ENCODE data around the gene NEK2. TPM values are rescaled to one million over a fixed set of nuclear protein-coding genes. Genes with fewer than 3 reads are reported as not detected.
"Not testable (repeated sequence)": the region's sequence is repeated elsewhere in the genome, so short reads cannot be mapped to it uniquely, and the experiment has no call there.

NEK2 gene
- total RNA-seq, 4 donors from 2014 or later, result 17.7 TPM; not detected in 3

- intact Hi-C loops (cut with DNase I; ENCODE audit: low total_unique reads), result no loop called here
- no peak for TF ChIP-seq POLR2A (IDR thresholded peaks at IDR 0.05)
- TF ChIP-seq, protein P1, sequence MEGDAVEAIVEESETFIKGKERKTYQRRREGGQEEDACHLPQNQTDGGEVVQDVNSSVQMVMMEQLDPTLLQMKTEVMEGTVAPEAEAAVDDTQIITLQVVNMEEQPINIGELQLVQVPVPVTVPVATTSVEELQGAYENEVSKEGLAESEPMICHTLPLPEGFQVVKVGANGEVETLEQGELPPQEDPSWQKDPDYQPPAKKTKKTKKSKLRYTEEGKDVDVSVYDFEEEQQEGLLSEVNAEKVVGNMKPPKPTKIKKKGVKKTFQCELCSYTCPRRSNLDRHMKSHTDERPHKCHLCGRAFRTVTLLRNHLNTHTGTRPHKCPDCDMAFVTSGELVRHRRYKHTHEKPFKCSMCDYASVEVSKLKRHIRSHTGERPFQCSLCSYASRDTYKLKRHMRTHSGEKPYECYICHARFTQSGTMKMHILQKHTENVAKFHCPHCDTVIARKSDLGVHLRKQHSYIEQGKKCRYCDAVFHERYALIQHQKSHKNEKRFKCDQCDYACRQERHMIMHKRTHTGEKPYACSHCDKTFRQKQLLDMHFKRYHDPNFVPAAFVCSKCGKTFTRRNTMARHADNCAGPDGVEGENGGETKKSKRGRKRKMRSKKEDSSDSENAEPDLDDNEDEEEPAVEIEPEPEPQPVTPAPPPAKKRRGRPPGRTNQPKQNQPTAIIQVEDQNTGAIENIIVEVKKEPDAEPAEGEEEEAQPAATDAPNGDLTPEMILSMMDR (IDR thresholded peaks at IDR 0.05), result no peak
- Histone ChIP-seq H3K27me3 (no peaks in the 10 kb centered on the region), H3K27ac (no peak overlapping the region), H3K9me3 (no peaks in the 10 kb centered on the region), H3K4me3 (no peak overlapping the region), H3K4me1 (no peaks in the 10 kb centered on the region), H3K36me3 (no peaks in the 10 kb centered on the region)
- no peak for DNase-seq
Measured at GRCh38 chr1:211701733-211702132, 26.3 kb upstream of the NEK2 start.

GRCh38 chr1:211699059-211699458, 23.6 kb upstream of the NEK2 start:
- Histone ChIP-seq H3K9me3 (no peaks in the 10 kb centered on the region), H3K27me3 (no peaks in the 10 kb centered on the region), H3K4me3 (no peak overlapping the region), H3K4me1 (no peaks in the 10 kb centered on the region), H3K36me3 (no peaks in the 10 kb centered on the region), H3K27ac (no peak overlapping the region)
- DNase-seq, result no peak
- intact Hi-C loops (cut with DNase I; ENCODE audit: low total_unique reads), result no loop called here
- TF ChIP-seq, protein P1 (IDR thresholded peaks at IDR 0.05), result no peak
- TF ChIP-seq POLR2A (IDR thresholded peaks at IDR 0.05), result no peak

GRCh38 chr1:211698161-211699026, 23.0 kb upstream of the NEK2 start:
- H3K4me3 ChIP-seq, result no peak overlapping the region
- TF ChIP-seq, protein P1 (IDR thresholded peaks at IDR 0.05), result peak; percentile 40 to 59 (median 46)
- no peak for TF ChIP-seq POLR2A (IDR thresholded peaks at IDR 0.05)
- H3K27ac ChIP-seq, result no peak overlapping the region
- no peaks in the 10 kb centered on the region for H3K36me3 ChIP-seq
- H3K9me3 ChIP-seq, result no peaks in the 10 kb centered on the region
- intact Hi-C loops (cut with DNase I; ENCODE audit: low total_unique reads), result no loop called here
- H3K4me1 ChIP-seq, result no peaks in the 10 kb centered on the region
- peak; percentile 21 to 38 for DNase-seq
- no peaks in the 10 kb centered on the region for H3K27me3 ChIP-seq

- no peak for DNase-seq
- no peaks in the 10 kb centered on the region for H3K27me3 ChIP-seq
- TF ChIP-seq, protein P1 (IDR thresholded peaks at IDR 0.05), result no peak
- TF ChIP-seq POLR2A (IDR thresholded peaks at IDR 0.05), result no peak
- no peaks in the 10 kb centered on the region for H3K9me3 ChIP-seq
- no peaks in the 10 kb centered on the region for H3K4me1 ChIP-seq
- H3K4me3 ChIP-seq, result no peak overlapping the region
- H3K36me3 ChIP-seq, result no peaks in the 10 kb centered on the region
- no peak overlapping the region for H3K27ac ChIP-seq
- intact Hi-C loops (cut with DNase I; ENCODE audit: low total_unique reads), result no loop called here
Measured at GRCh38 chr1:211697356-211697755, 21.9 kb upstream of the NEK2 start.

DNA sequence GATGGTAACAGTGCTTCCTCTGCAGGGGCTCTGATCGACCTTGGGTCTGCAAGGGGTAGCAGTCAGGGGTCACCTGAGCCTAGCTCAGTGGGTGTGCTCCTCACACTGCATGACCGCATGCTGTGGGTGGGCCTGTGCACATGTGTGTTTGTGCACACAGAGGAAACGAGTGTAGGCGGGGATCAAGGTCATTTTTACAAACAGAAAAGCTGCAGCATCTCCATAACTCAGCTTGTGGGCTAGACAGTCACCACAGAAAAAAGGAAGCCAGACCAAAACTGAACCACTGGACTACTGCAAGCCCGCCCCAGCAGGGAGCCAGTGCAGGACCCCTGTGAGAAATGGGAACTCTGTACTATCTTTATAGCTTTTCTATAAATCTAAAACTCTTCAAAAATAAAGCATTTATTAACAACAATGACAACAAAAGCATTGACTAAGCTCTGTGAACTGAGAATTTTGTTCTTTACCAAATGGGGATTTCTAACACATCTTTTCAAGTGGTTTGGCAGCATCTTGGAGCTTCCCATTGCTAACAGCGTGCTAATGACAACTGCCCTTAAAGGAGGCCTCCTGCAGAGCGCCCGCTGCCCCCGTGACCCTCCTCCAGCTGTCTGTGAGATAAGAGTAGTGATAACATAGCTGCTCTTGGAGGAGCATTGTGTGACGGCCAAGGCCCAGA, 19.9 kb upstream of the NEK2 start:
- Histone ChIP-seq H3K4me3 (no peak overlapping the region), H3K36me3 (no peaks in the 10 kb centered on the region), H3K9me3 (no peaks in the 10 kb centered on the region), H3K27me3 (no peaks in the 10 kb centered on the region), H3K27ac (no peak overlapping the region), H3K4me1 (no peaks in the 10 kb centered on the region)
- TF ChIP-seq, protein P1 (IDR thresholded peaks at IDR 0.05), result no peak
- TF ChIP-seq POLR2A (IDR thresholded peaks at IDR 0.05), result no peak
- intact Hi-C loops (cut with DNase I; ENCODE audit: low total_unique reads), result no loop called here
- DNase-seq, result no peak

DNA sequence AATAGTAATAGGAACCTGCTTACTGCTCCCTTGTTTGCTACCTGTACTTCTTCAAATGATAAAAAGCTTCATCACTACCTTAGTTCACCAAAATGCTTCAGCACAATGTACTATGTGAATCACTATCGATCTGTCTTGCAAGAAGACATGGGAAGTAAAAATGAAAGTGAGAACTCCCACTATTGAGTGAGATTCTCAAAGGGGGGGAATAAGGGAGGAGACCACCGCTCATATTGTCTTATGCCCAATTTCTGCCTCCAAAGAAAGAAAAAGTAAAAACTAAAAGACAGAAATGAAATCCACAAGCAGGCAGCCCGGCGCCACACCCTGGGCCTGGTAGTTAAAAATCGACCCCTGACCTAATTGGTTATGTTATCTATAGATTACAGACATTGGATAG, 18.5 kb upstream of the NEK2 start:
- DNase-seq; H3K27me3 ChIP-seq; H3K36me3 ChIP-seq; H3K4me3 ChIP-seq; intact Hi-C loops (cut with DNase I; ENCODE audit: low total_unique reads); H3K27ac ChIP-seq; H3K9me3 ChIP-seq; H3K4me1 ChIP-seq: not testable (repeated sequence)

Measured in uterus (tissue), 4 donors.